Measurements from ENCODE around the gene TMEM271.

DNA sequence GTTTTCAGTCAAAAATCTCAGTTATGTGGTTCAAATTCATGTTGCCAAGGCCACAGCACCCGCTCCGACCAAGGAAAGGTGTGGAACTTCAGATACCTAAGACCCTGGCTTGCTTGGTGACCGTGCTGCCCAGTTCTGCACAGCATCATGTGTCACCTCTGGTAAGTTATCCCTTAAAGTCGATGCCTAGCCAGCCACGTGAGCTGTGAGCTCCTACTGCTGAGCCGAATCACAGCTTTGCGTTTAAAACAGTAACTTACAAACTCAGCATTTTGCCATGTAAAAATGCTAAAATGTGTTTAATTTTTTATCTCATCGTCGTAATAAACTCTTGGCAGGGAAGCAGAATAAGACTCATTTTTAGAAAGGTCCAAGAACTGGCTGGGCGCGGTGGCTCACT is 5.3 kb downstream of the TMEM271 start:
- TF ChIP-seq SUZ12 (IDR thresholded peaks at IDR 0.05) = no peak
- TF ChIP-seq ARNT (IDR thresholded peaks at IDR 0.05) = no peak
- TF ChIP-seq ELF4 (IDR thresholded peaks at IDR 0.05) = no peak
- no peak for TF ChIP-seq FOXA1 (IDR thresholded peaks at IDR 0.05)
- TF ChIP-seq SP1 (IDR thresholded peaks at IDR 0.05) = no peak
- TF ChIP-seq FOXK2 (IDR thresholded peaks at IDR 0.05) = no peak
- no peak for TF ChIP-seq ZNF384 (IDR thresholded peaks at IDR 0.05)
- TF ChIP-seq NFRKB (IDR thresholded peaks at IDR 0.05) = no peak
- TF ChIP-seq PKNOX1 (IDR thresholded peaks at IDR 0.05) = no peak
- no peak for TF ChIP-seq BHLHE40 (IDR thresholded peaks at IDR 0.05; ENCODE audit: borderline replicate concordance)
- no peak for TF ChIP-seq HDGF (IDR thresholded peaks at IDR 0.05; ENCODE audit: borderline replicate concordance)
- TF ChIP-seq FOXM1 (IDR thresholded peaks at IDR 0.05; ENCODE audit: borderline replicate concordance) = no peak
- TF ChIP-seq TARDBP (IDR thresholded peaks at IDR 0.05) = no peak
